Subcutaneous adipose tissue (tissue), 4 donors: ENCODE measurements around the gene ANXA3. TPM values are rescaled to one million over a fixed set of nuclear protein-coding genes. Genes with fewer than 3 reads are reported as not detected.

Experiments used
- CTCF ChIP-seq: fragments of 450-650 bp; IDR thresholded peaks from one replicate; pipeline ENCODE4 v1.5.1; 2016; ENCODE audit warnings: low read depth, mild to moderate bottlenecking, control low read depth, antibody characterized with exemption, moderate library complexity
- total RNA-seq, 4 donors: library from RNA; depleted of rRNA; stranded (reverse); fragments of >200 nt; gene quantifications; one replicate each; pipeline ENCODE4 v1.1.0, GENCODE V29; 2016

Gene ANXA3
- total RNA-seq, 4 donors from 2014 or later, result 11.4 to 143 (median 66.1) TPM

GRCh38 chr4:78640714-78641113, 89.1 kb downstream of the ANXA3 start:
- no peak for TF ChIP-seq CTCF

- TF ChIP-seq CTCF, result no peak
Measured at GRCh38 chr4:78642934-78643333, 91.4 kb downstream of the ANXA3 start.

GRCh38 chr4:78644063-78644691, 92.6 kb downstream of the ANXA3 start:
- no peak for TF ChIP-seq CTCF

GRCh38 chr4:78644744-78645330, 93.3 kb downstream of the ANXA3 start:
- TF ChIP-seq CTCF, result no peak

DNA sequence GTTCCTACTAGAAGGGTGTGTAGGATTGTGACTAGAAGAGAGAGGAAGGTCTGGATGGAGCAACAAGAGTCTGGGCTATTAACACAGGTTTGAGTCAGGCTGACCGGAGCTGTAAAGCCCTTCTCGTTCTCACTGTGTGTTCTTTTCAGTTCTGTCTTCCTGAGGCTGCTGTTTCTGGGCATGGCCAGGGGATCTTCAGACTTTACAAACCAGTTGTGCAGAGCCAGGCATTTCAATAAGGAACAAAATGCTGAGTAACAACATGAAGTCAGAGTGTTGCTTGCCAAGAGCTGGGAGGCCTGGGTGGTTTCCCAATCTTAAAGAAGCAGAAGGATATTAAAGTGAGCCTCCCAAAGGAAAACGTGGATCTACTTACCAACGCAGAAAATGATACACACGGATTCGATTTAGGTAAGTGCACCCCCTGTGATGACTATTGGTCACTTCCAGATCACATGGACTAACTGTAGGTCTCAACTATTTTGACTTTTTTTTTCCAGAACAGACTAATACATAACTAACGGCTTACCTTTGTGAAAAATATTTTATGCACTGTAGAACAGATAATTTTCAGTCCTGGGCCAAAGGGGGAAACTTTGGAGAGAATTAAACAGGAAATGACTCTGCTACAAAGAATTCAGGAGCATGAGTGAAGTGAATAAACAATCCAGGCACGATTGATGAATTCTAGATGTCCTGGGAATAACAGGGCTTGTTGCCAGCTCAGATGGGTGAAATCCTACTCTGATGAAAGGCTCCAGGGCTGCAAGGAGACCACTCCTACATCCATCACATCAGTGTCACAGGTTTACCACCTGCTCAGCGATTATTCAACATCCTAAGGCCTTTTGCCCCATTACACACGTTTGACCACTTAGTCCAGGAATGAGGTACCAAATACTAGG, 94.5 kb downstream of the ANXA3 start:
- no peak for TF ChIP-seq CTCF

GRCh38 chr4:78647272-78647671, 95.7 kb downstream of the ANXA3 start:
- TF ChIP-seq CTCF, result no peak
